Adipocyte (in vitro differentiated cells): ENCODE data around the gene XXYLT1.
A peak's percentile ranks its signal among the peaks of the same experiment; 100 is the strongest.

Experiments
- DNase-seq: peaks from one replicate; pipeline ENCODE4 v3.0.0-alpha.2; 2015; ENCODE audit warnings: low read depth
- H3K27me3 ChIP-seq: replicated peaks from 2 replicates; pipeline ENCODE4 v1.7.0; 2013; ENCODE audit warnings: mild to moderate bottlenecking, low read length, moderate library complexity; ENCODE audit not compliant: control insufficient read depth, insufficient read depth
- H3K36me3 ChIP-seq: 2 replicates; pipeline ENCODE4 v1.7.0; 2013; ENCODE audit warnings: low read length, mild to moderate bottlenecking, moderate library complexity; ENCODE audit not compliant: control insufficient read depth, insufficient read depth, severe bottlenecking
- H3K4me1 ChIP-seq: 2 replicates; pipeline ENCODE4 v1.7.0; 2013; ENCODE audit warnings: mild to moderate bottlenecking, low read length, moderate library complexity; ENCODE audit not compliant: control insufficient read depth, insufficient read depth
- H3K4me3 ChIP-seq: 2 replicates; pipeline ENCODE4 v1.7.0; 2013; ENCODE audit warnings: mild to moderate bottlenecking, low read length, moderate library complexity
- H3K9ac ChIP-seq: 2 replicates; pipeline ENCODE4 v1.7.0; 2013; ENCODE audit warnings: mild to moderate bottlenecking, low read length, moderate library complexity
- H3K9me3 ChIP-seq: 2 replicates; pipeline ENCODE4 v1.7.0; 2013; ENCODE audit warnings: mild to moderate bottlenecking, low read length, moderate library complexity; ENCODE audit not compliant: control insufficient read depth

XXYLT1 gene

GRCh38 chr3:195137638-195138588 is 133.0 kb downstream of the XXYLT1 start:
- no peak overlapping the region for H3K4me3 ChIP-seq
- DNase-seq: no peak
- H3K27me3 ChIP-seq: no peaks in the 10 kb centered on the region
- H3K4me1 ChIP-seq: no peaks in the 10 kb centered on the region
- H3K9ac ChIP-seq: no peak overlapping the region
- peaks cover 5% of the 10 kb centered on the region for H3K9me3 ChIP-seq
- peaks cover 10% of the 10 kb centered on the region for H3K36me3 ChIP-seq

- Histone ChIP-seq H3K9ac (no peak overlapping the region), H3K9me3 (peaks cover 3% of the 10 kb centered on the region), H3K4me1 (no peaks in the 10 kb centered on the region), H3K27me3 (no peaks in the 10 kb centered on the region), H3K4me3 (no peak overlapping the region), H3K36me3 (peaks cover 6% of the 10 kb centered on the region)
- DNase-seq: no peak
Observed at GRCh38 chr3:195135917-195136316, 135.0 kb downstream of the XXYLT1 start.

GRCh38 chr3:195134431-195134830 is 136.5 kb downstream of the XXYLT1 start:
- DNase-seq: no peak
- no peak overlapping the region for H3K9ac ChIP-seq
- peaks cover 3% of the 10 kb centered on the region for H3K4me1 ChIP-seq
- H3K4me3 ChIP-seq: no peak overlapping the region
- H3K36me3 ChIP-seq: peaks cover 6% of the 10 kb centered on the region
- H3K9me3 ChIP-seq: no peaks in the 10 kb centered on the region
- no peaks in the 10 kb centered on the region for H3K27me3 ChIP-seq

GRCh38 chr3:195133462-195133861 is 137.5 kb downstream of the XXYLT1 start:
- Histone ChIP-seq H3K4me1 (peaks cover 11% of the 10 kb centered on the region), H3K9ac (no peak overlapping the region), H3K4me3 (no peak overlapping the region), H3K27me3 (no peaks in the 10 kb centered on the region), H3K9me3 (no peaks in the 10 kb centered on the region), H3K36me3 (peaks cover 6% of the 10 kb centered on the region)
- DNase-seq: peak; percentile 13

- H3K36me3 ChIP-seq: peaks cover 6% of the 10 kb centered on the region
- no peaks in the 10 kb centered on the region for H3K9me3 ChIP-seq
- no peak overlapping the region for H3K9ac ChIP-seq
- no peaks in the 10 kb centered on the region for H3K27me3 ChIP-seq
- DNase-seq: no peak
- peaks cover 15% of the 10 kb centered on the region for H3K4me1 ChIP-seq
- no peak overlapping the region for H3K4me3 ChIP-seq
Observed at GRCh38 chr3:195133013-195133412, 137.9 kb downstream of the XXYLT1 start.

GRCh38 chr3:195131176-195131575 is 139.8 kb downstream of the XXYLT1 start:
- Histone ChIP-seq H3K36me3 (peaks cover 6% of the 10 kb centered on the region), H3K27me3 (no peaks in the 10 kb centered on the region), H3K4me3 (no peak overlapping the region), H3K9ac (no peak overlapping the region), H3K9me3 (no peaks in the 10 kb centered on the region), H3K4me1 (peaks cover 15% of the 10 kb centered on the region)
- DNase-seq: no peak

GRCh38 chr3:195129644-195130492 is 141.1 kb downstream of the XXYLT1 start:
- no peaks in the 10 kb centered on the region for H3K36me3 ChIP-seq
- H3K4me3 ChIP-seq: no peak overlapping the region
- no peaks in the 10 kb centered on the region for H3K9me3 ChIP-seq
- H3K9ac ChIP-seq: no peak overlapping the region
- no peaks in the 10 kb centered on the region for H3K27me3 ChIP-seq
- DNase-seq: no peak
- H3K4me1 ChIP-seq: peaks cover 15% of the 10 kb centered on the region

GRCh38 chr3:195129072-195129643 is 141.8 kb downstream of the XXYLT1 start:
- no peak overlapping the region for H3K4me3 ChIP-seq
- H3K9me3 ChIP-seq: no peaks in the 10 kb centered on the region
- no peaks in the 10 kb centered on the region for H3K27me3 ChIP-seq
- H3K36me3 ChIP-seq: no peaks in the 10 kb centered on the region
- DNase-seq: no peak
- H3K4me1 ChIP-seq: peaks cover 15% of the 10 kb centered on the region
- H3K9ac ChIP-seq: no peak overlapping the region

- H3K27me3 ChIP-seq: no peaks in the 10 kb centered on the region
- H3K36me3 ChIP-seq: no peaks in the 10 kb centered on the region
- no peaks in the 10 kb centered on the region for H3K9me3 ChIP-seq
- H3K4me1 ChIP-seq: peaks cover 15% of the 10 kb centered on the region
- peak; percentile 42 for DNase-seq
- H3K9ac ChIP-seq: no peak overlapping the region
- H3K4me3 ChIP-seq: no peak overlapping the region
Observed at GRCh38 chr3:195128255-195129071, 142.5 kb downstream of the XXYLT1 start.

- Histone ChIP-seq H3K36me3 (no peaks in the 10 kb centered on the region), H3K27me3 (no peaks in the 10 kb centered on the region), H3K9me3 (no peaks in the 10 kb centered on the region), H3K4me3 (no peak overlapping the region), H3K9ac (no peak overlapping the region), H3K4me1 (peaks cover 15% of the 10 kb centered on the region)
- no peak for DNase-seq
Observed at GRCh38 chr3:195126056-195126605, 144.8 kb downstream of the XXYLT1 start.
